Lower lobe of right lung (tissue), 2 donors: ENCODE measurements around the gene NME3. TPM values are rescaled to one million over a fixed set of nuclear protein-coding genes. Genes with fewer than 3 reads are reported as not detected.

Source experiments
- ATAC-seq, 2 donors: fragments of 200-7000 bp; cut with Tn5 transposase; one replicate each; pipeline ENCODE4 v1.9.1; 2020 to 2022; ENCODE audit warnings: mild to moderate bottlenecking in 2 of 2, moderate library complexity in 2 of 2
- DNase-seq: peaks from one replicate; pipeline ENCODE4 v3.0.0-alpha.2; 2020
- H3K27ac ChIP-seq: fragments of 200-600 bp; one replicate; pipeline ENCODE4 v1.8.0; 2022
- H3K27me3 ChIP-seq: fragments of 200-600 bp; one replicate; pipeline ENCODE4 v1.8.0; 2022; ENCODE audit warnings: low read depth
- H3K36me3 ChIP-seq: fragments of 200-600 bp; one replicate; pipeline ENCODE4 v1.8.0; 2022; ENCODE audit warnings: mild to moderate bottlenecking
- H3K4me1 ChIP-seq: fragments of 200-600 bp; one replicate; pipeline ENCODE4 v1.8.0; 2022
- H3K4me3 ChIP-seq: fragments of 200-600 bp; one replicate; pipeline ENCODE4 v1.8.0; 2022; ENCODE audit warnings: mild to moderate bottlenecking
- H3K9me3 ChIP-seq: fragments of 200-600 bp; one replicate; pipeline ENCODE4 v1.8.0; 2022
- intact Hi-C: fragments of 100-400 bp; cut with DNase I; formaldehyde crosslinking; loops from one replicate; pipeline ENCODE4 v1.11.0; 2022
- microRNA-seq: library from miRNA; unstranded; fragments of <30 nt; microRNA quantifications from one replicate; pipeline ENCODE4 v1.2.0, GENCODE V29; 2020; ENCODE audit warnings: borderline number of aligned reads
- total RNA-seq: library from RNA; stranded (reverse); fragmentation: NEBNext Ultra II Directional; extraction: Animal tissue kit (Norgen Biotek cat#: 25700); gene quantifications from one replicate; pipeline ENCODE4 v1.2.1, GENCODE V29; 2021
- TF ChIP-seq, protein P1 (sequence below): fragments of 200-600 bp; IDR thresholded peaks from one replicate; pipeline ENCODE4 v1.8.0; 2022; ENCODE audit warnings: antibody characterized with exemption, mild to moderate bottlenecking
- donor health status: DM: no; HTN: yes; CAD: no; lungs with severe emphysema.

NME3 gene
- total RNA-seq, 1 donor from 2014 or later, result 56.5 TPM

DNA sequence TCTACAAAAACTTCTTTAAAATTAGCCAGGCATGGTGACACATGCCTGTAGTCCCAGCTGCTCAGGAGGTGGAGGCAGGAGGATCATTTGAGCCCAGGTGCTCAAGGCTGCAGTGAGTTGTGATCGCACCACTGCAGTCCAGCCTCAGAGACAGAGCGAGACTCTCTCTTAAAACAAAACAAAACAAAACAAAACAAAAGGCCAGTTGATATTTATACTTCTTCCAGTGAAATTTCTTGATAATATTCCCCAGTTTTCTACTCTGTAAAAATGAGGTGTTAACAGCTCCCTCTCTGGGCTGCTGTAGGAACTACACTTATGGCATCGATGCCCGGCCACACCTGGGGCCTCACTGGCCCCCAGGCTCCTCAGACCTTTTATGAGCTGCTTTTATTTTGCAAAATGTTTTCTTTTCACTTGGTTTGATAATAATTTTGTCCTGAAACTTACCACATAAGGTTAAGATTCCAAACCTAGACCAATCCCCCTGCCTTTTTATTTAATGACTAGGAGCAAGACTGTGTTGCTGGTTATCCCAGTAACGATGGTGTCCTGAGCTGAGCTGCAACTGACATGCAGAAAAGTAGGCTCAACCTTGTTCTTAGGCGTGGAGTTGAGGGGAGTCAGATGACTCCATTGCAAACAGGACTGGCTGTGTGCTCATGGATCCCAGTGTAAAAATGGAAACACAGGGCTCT is 47.7 kb downstream of the NME3 start:
- intact Hi-C loops, result no loop called here
- Histone ChIP-seq H3K9me3 (no peaks in the 10 kb centered on the region), H3K4me3 (no peak overlapping the region), H3K27me3 (no peaks in the 10 kb centered on the region), H3K27ac (no peak overlapping the region), H3K36me3 (peaks cover 30% of the 10 kb centered on the region), H3K4me1 (peaks cover 38% of the 10 kb centered on the region)
- ATAC-seq (peak; percentile 50 to 58), DNase-seq (no peak)
- TF ChIP-seq, protein P1, sequence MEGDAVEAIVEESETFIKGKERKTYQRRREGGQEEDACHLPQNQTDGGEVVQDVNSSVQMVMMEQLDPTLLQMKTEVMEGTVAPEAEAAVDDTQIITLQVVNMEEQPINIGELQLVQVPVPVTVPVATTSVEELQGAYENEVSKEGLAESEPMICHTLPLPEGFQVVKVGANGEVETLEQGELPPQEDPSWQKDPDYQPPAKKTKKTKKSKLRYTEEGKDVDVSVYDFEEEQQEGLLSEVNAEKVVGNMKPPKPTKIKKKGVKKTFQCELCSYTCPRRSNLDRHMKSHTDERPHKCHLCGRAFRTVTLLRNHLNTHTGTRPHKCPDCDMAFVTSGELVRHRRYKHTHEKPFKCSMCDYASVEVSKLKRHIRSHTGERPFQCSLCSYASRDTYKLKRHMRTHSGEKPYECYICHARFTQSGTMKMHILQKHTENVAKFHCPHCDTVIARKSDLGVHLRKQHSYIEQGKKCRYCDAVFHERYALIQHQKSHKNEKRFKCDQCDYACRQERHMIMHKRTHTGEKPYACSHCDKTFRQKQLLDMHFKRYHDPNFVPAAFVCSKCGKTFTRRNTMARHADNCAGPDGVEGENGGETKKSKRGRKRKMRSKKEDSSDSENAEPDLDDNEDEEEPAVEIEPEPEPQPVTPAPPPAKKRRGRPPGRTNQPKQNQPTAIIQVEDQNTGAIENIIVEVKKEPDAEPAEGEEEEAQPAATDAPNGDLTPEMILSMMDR, result peak; percentile 85

- Histone ChIP-seq H3K27me3 (no peaks in the 10 kb centered on the region), H3K9me3 (no peaks in the 10 kb centered on the region), H3K36me3 (peaks cover 17% of the 10 kb centered on the region), H3K27ac (peak overlapping the region; percentile 64), H3K4me1 (peaks cover 38% of the 10 kb centered on the region), H3K4me3 (no peak overlapping the region)
- ATAC-seq (no peak), DNase-seq (no peak)
- intact Hi-C loops, result no loop called here
- TF ChIP-seq, protein P1, result no peak
Measured at GRCh38 chr16:1721372-1721771, 50.0 kb downstream of the NME3 start.

Small RNA genes lying within 50 kb of the gene (microRNA-seq; reads per million reads assigned to microRNA genes)
- not detected for gene MIR3177

Other genes with a start within 250 kb of the NME3 start
- 63.1 TPM for gene TMEM204, start 237.9 kb downstream of the NME3 start, total RNA-seq
- gene IFT140, start 159.5 kb downstream of the NME3 start, total RNA-seq, result 42.2 TPM
- gene CRAMP1, start 159.2 kb downstream of the NME3 start, total RNA-seq, result 24.1 TPM
- gene JPT2, start 93.3 kb downstream of the NME3 start, total RNA-seq, result 53.1 TPM
- 63.0 TPM for gene MAPK8IP3, start 65.3 kb downstream of the NME3 start, total RNA-seq
- gene EME2, start 1.3 kb upstream of the NME3 start, total RNA-seq, result 15.5 TPM
- gene MRPS34, start 1.6 kb upstream of the NME3 start, total RNA-seq, result 58.0 TPM
- gene SPSB3, start 11.0 kb upstream of the NME3 start, total RNA-seq, result 44.2 TPM
- gene NUBP2, start 11.4 kb upstream of the NME3 start, total RNA-seq, result 36.0 TPM
- 0.97 TPM for gene IGFALS, start 22.2 kb upstream of the NME3 start, total RNA-seq
- gene HAGH, start 55.3 kb upstream of the NME3 start, total RNA-seq, result 69.1 TPM
- gene FAHD1, start 55.7 kb upstream of the NME3 start, total RNA-seq, result 16.1 TPM
- not detected for gene MEIOB, start 100.6 kb upstream of the NME3 start, total RNA-seq
- 1.3 TPM for gene HS3ST6, start 146.9 kb upstream of the NME3 start, total RNA-seq
- gene MSRB1, start 171.7 kb upstream of the NME3 start, total RNA-seq, result 35.1 TPM
- not detected for gene RPL3L, start 183.1 kb upstream of the NME3 start, total RNA-seq
- 85.8 TPM for gene NDUFB10, start 188.0 kb upstream of the NME3 start, total RNA-seq
- 1,721 TPM for gene RPS2, start 193.3 kb upstream of the NME3 start, total RNA-seq
- gene RNF151, start 195.3 kb upstream of the NME3 start, total RNA-seq, result not detected
- gene TBL3, start 200.5 kb upstream of the NME3 start, total RNA-seq, result 25.6 TPM
- gene NOXO1, start 209.9 kb upstream of the NME3 start, total RNA-seq, result 1.7 TPM
- gene GFER, start 212.7 kb upstream of the NME3 start, total RNA-seq, result 24.7 TPM
- gene SYNGR3, start 218.4 kb upstream of the NME3 start, total RNA-seq, result 0.24 TPM
- gene ZNF598, start 238.3 kb upstream of the NME3 start, total RNA-seq, result 27.2 TPM
- not detected for gene NPW, start 248.2 kb upstream of the NME3 start, total RNA-seq